Spleen (tissue), 11 donors: ENCODE data around the gene ZNF197. TPM values are rescaled to one million over a fixed set of nuclear protein-coding genes. Genes with fewer than 3 reads are reported as not detected.

Source experiments
- DNase-seq: peaks from one replicate; pipeline ENCODE4 v3.0.0-alpha.2; 2020
- H3K27ac ChIP-seq, 8 donors: fragments of 200-600 bp; sonication (generic) in 7 of 8; 1 replicate in 4 of 8; 2 replicates in 4 of 8; pipeline versions ENCODE4 v1.5.0 to v1.8.0; 2016 to 2021; ENCODE audit warnings: inconsistent platforms in 4 of 8, mild to moderate bottlenecking in 4 of 8, moderate library complexity in 1 of 8
- H3K27me3 ChIP-seq, 7 donors: fragments of 200-600 bp; sonication (generic) in 6 of 7; replicated peaks in 1 of 7; 1 replicate in 4 of 7; 2 replicates in 3 of 7; pipeline versions ENCODE4 v1.5.0 to v1.8.0; 2016 to 2021; ENCODE audit warnings: inconsistent platforms in 3 of 7, mild to moderate bottlenecking in 1 of 7
- H3K36me3 ChIP-seq, 6 donors: fragments of 200-600 bp; sonication (generic) in 5 of 6; 1 replicate in 4 of 6; 2 replicates in 2 of 6; pipeline versions ENCODE4 v1.5.0 to v1.8.0; 2016 to 2021; ENCODE audit warnings: inconsistent platforms in 2 of 6
- H3K4me1 ChIP-seq, 6 donors: fragments of 200-600 bp; sonication (generic) in 5 of 6; 1 replicate in 3 of 6; 2 replicates in 3 of 6; pipeline versions ENCODE4 v1.5.0 to v1.8.0; 2016 to 2021; ENCODE audit warnings: inconsistent platforms in 3 of 6
- H3K4me3 ChIP-seq, 8 donors: fragments of 200-600 bp; sonication (generic) in 7 of 8; 1 replicate in 4 of 8; 2 replicates in 4 of 8; pipeline versions ENCODE4 v1.5.0 to v1.8.0; 2016 to 2021; ENCODE audit warnings: inconsistent platforms in 4 of 8, mild to moderate bottlenecking in 4 of 8, moderate library complexity in 2 of 8
- H3K9me3 ChIP-seq, 8 donors: fragments of 200-600 bp; sonication (generic) in 7 of 8; 1 replicate in 4 of 8; 2 replicates in 4 of 8; pipeline versions ENCODE4 v1.5.0 to v1.8.0; 2016 to 2021; ENCODE audit warnings: inconsistent platforms in 4 of 8
- POLR2A ChIP-seq, 3 donors: fragments of 450-650 bp; IDR thresholded peaks; one replicate each; pipeline ENCODE4 v1.5.1; 2017; ENCODE audit warnings: antibody characterized with exemption in 3 of 3, mild to moderate bottlenecking in 1 of 3
- POLR2AphosphoS5 ChIP-seq, 3 donors: sonication (generic); formaldehyde crosslinking; IDR thresholded peaks; one replicate each; pipeline ENCODE4 v1.5.1; 2017; ENCODE audit warnings: antibody characterized with exemption in 3 of 3
- WGBS, 5 donors: extraction: QIAGEN DNeasy Blood & Tissue Kit in 3 of 5; methylation state at CpG; one replicate each; pipeline versions ENCODE4 v1.1.5 to v1.1.7; 2013 to 2018; 5-methylcytosine and 5-hydroxymethylcytosine counted together
- intact Hi-C: fragments of 100-400 bp; cut with DNase I; formaldehyde crosslinking; loops from one replicate; pipeline ENCODE4 v1.15.0; 2023; ENCODE audit warnings: low total_unique reads
- polyA plus RNA-seq, 3 donors: library from polyadenylated mRNA; stranded (reverse); fragments of 200-250 nt; gene quantifications; one replicate each; pipeline ENCODE4 v1.2.1, GENCODE V29; 2013
- total RNA-seq, 7 donors: library from RNA; depleted of rRNA in 3 of 7; stranded (reverse); fragments of >200 nt in 3 of 7; fragmentation: NEBNext Ultra II Directional in 4 of 7; extraction: Animal tissue kit (Norgen Biotek cat#: 25700) in 4 of 7; gene quantifications; one replicate each; pipeline versions ENCODE4 v1.1.0 to v1.2.1, GENCODE V29; 2016 to 2021
- TF ChIP-seq, protein P1 (sequence below), 11 experiments: fragments of 200-600 bp in 7 of 11; fragments of 450-650 bp in 4 of 11; sonication (generic) in 4 of 11; IDR thresholded peaks in 8 of 11; conservative IDR thresholded peaks in 3 of 11; 1 replicate in 7 of 11; 2 replicates in 4 of 11; pipeline versions ENCODE4 v1.4.0 to v1.8.0; 2016 to 2021; ENCODE audit warnings: antibody characterized with exemption in 11 of 11, inconsistent platforms in 4 of 11, mild to moderate bottlenecking in 1 of 11
- donor health status: healthy with polysubstance abuse.
- donor health status: DM: no; HTN: no; CAD: no; lungs with moderate emphysema.
- donor health status: DM: no; HTN: no; CAD: no.
- donor health status: Bipolar disorder and iron deficiency.
- donor health status: healthy.
- donor health status: DM: no; HTN: no; CAD: no.
- donor health status: DM: yes; HTN: yes; CAD: no.

The ZNF197 gene
- total and polyA plus RNA-seq, 10 donors = 4.9 to 21.0 (median 15.9) TPM

- Histone ChIP-seq H3K27me3 (peaks cover 0 to 31% (median 5%) of the 10 kb centered on the region in 7 donors), H3K36me3 (peaks cover 0 to 36% (median 4%) of the 10 kb centered on the region in 6 donors), H3K27ac (peak overlapping the region in 5 of 8 donors; percentile 22 to 64 (median 56)), H3K9me3 (peaks cover 0 to 57% (median 30%) of the 10 kb centered on the region in 8 donors), H3K4me3 (peak overlapping the region; percentile 59 to 89 (median 77)), H3K4me1 (peaks cover 0 to 18% (median 8%) of the 10 kb centered on the region in 6 donors)
- intact Hi-C loops = no loop called here
- TF ChIP-seq, protein P1, sequence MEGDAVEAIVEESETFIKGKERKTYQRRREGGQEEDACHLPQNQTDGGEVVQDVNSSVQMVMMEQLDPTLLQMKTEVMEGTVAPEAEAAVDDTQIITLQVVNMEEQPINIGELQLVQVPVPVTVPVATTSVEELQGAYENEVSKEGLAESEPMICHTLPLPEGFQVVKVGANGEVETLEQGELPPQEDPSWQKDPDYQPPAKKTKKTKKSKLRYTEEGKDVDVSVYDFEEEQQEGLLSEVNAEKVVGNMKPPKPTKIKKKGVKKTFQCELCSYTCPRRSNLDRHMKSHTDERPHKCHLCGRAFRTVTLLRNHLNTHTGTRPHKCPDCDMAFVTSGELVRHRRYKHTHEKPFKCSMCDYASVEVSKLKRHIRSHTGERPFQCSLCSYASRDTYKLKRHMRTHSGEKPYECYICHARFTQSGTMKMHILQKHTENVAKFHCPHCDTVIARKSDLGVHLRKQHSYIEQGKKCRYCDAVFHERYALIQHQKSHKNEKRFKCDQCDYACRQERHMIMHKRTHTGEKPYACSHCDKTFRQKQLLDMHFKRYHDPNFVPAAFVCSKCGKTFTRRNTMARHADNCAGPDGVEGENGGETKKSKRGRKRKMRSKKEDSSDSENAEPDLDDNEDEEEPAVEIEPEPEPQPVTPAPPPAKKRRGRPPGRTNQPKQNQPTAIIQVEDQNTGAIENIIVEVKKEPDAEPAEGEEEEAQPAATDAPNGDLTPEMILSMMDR (IDR thresholded peaks at IDR 0.05 in 8 of 11, conservative IDR thresholded peaks at IDR 0.05 in 3 of 11) = peak in 1 of 11 experiments; percentile 15
- TF ChIP-seq POLR2AphosphoS5 (IDR thresholded peaks at IDR 0.05) (peak; percentile 65 to 77 (median 73)), POLR2A (IDR thresholded peaks at IDR 0.05) (no peak)
- peak; percentile 91 for DNase-seq
- WGBS, 5 donors = 2 to 6% (median 3%) methylated on average over 29 to 48 of the region's 48 CpGs
Measured at GRCh38 chr3:44685128-44685800, 60.4 kb downstream of the ZNF197 start.

GRCh38 chr3:44687898-44688297, 63.1 kb downstream of the ZNF197 start:
- 53 to 71% (median 60%) methylated on average over 1 of the region's 1 CpG for WGBS, 5 donors
- peaks cover 0 to 18% (median 8%) of the 10 kb centered on the region in 6 donors for H3K4me1 ChIP-seq
- intact Hi-C loops = no loop called here
- H3K9me3 ChIP-seq = peaks cover 0 to 39% (median 14%) of the 10 kb centered on the region in 8 donors
- no peak for DNase-seq
- H3K27ac ChIP-seq = no peak overlapping the region
- H3K4me3 ChIP-seq = no peak overlapping the region
- H3K27me3 ChIP-seq = peaks cover 0 to 32% (median 5%) of the 10 kb centered on the region in 7 donors
- H3K36me3 ChIP-seq = peaks cover 0 to 15% (median 4%) of the 10 kb centered on the region in 6 donors
- TF ChIP-seq POLR2A (IDR thresholded peaks at IDR 0.05) (no peak), POLR2AphosphoS5 (IDR thresholded peaks at IDR 0.05) (no peak)
- TF ChIP-seq, protein P1 (IDR thresholded peaks at IDR 0.05 in 8 of 11, conservative IDR thresholded peaks at IDR 0.05 in 3 of 11) = no peak

Other genes with a start within 250 kb of the ZNF197 start
- gene ZNF445, start 147.4 kb upstream of the ZNF197 start, total RNA-seq = 10 to 100 TPM; 14.5 to 29.0 (median 21.4) TPM
- 1 to 10 TPM; 1.2 to 3.4 (median 1.2) TPM for gene ZNF445, start 147.4 kb upstream of the ZNF197 start, polyA plus RNA-seq
- gene ZKSCAN7, start 69.8 kb upstream of the ZNF197 start, total RNA-seq = 1 to 10 TPM; 3.9 to 6.0 (median 5.1) TPM
- gene ZKSCAN7, start 69.8 kb upstream of the ZNF197 start, polyA plus RNA-seq = 1 to 10 TPM; 1.8 to 2.2 (median 1.9) TPM
- gene ZNF660, start 40.1 kb upstream of the ZNF197 start, total RNA-seq = 1 to 10 TPM; 2.7 to 5.4 (median 4.3) TPM
- under 1 TPM; 0.61 to 0.80 (median 0.62) TPM for gene ZNF660, start 40.1 kb upstream of the ZNF197 start, polyA plus RNA-seq
- gene ZNF35, start 23.7 kb downstream of the ZNF197 start, total RNA-seq = 10 to 100 TPM in 6 of 7 donors, 1 to 10 TPM in 1; 9.8 to 19.3 (median 14.2) TPM
- 1 to 10 TPM; 2.5 to 4.3 (median 3.5) TPM for gene ZNF35, start 23.7 kb downstream of the ZNF197 start, polyA plus RNA-seq
- 1 to 10 TPM; 3.2 to 5.9 (median 4.9) TPM for gene ZNF502, start 87.6 kb downstream of the ZNF197 start, total RNA-seq
- gene ZNF502, start 87.6 kb downstream of the ZNF197 start, polyA plus RNA-seq = 1 to 10 TPM; 2.8 to 3.6 (median 3.6) TPM
- 1 to 10 TPM; 5.0 to 8.5 (median 5.6) TPM for gene ZNF501, start 104.6 kb downstream of the ZNF197 start, total RNA-seq
- 1 to 10 TPM; 1.5 to 2.0 (median 1.8) TPM for gene ZNF501, start 104.6 kb downstream of the ZNF197 start, polyA plus RNA-seq
- gene KIAA1143, start 136.6 kb downstream of the ZNF197 start, total RNA-seq = 10 to 100 TPM; 13.5 to 25.6 (median 22.5) TPM
- 10 to 100 TPM in 1 of 3 donors, 1 to 10 TPM in 2; 6.8 to 14.2 (median 8.8) TPM for gene KIAA1143, start 136.6 kb downstream of the ZNF197 start, polyA plus RNA-seq
- 1 to 10 TPM; 1.0 to 5.2 (median 3.2) TPM for gene KIF15, start 136.8 kb downstream of the ZNF197 start, total RNA-seq
- gene KIF15, start 136.8 kb downstream of the ZNF197 start, polyA plus RNA-seq = 1 to 10 TPM in 2 of 3 donors, under 1 TPM in 1; 0.74 to 4.2 (median 1.2) TPM
- 10 to 100 TPM in 6 of 7 donors, 1 to 10 TPM in 1; 9.5 to 15.8 (median 14.3) TPM for gene TMEM42, start 236.9 kb downstream of the ZNF197 start, total RNA-seq
- gene TMEM42, start 236.9 kb downstream of the ZNF197 start, polyA plus RNA-seq = 10 to 100 TPM; 28.8 to 32.4 (median 30.8) TPM
- not detected for gene TGM4, start 249.6 kb downstream of the ZNF197 start, total RNA-seq
- not detected for gene TGM4, start 249.6 kb downstream of the ZNF197 start, polyA plus RNA-seq